ENCODE results near the gene MACROH2A1. TPM values are rescaled to one million over a fixed set of nuclear protein-coding genes. Genes with fewer than 3 reads are reported as not detected.

The MACROH2A1 gene
- total RNA-seq, 1 experiment from 2014 or later: 355 TPM

DNA sequence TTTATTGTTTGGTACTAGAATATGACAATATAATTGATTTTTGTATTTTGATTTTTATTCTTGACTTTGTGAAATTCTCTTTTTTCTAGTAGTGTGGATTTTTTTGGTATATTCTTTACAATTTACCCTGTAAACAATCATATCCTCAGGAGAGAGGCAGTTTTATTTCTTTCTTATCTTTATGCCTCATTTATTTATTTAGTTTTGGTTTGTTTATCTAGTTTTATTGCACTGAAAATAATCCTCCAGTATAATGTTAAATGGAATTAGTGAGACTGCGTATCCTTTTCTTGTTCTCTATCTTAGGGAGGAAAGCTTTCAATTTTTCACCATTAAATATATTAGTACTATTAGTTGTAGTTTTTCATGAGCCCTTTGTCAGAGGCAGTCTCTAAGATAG, 109.4 kb downstream of the MACROH2A1 start:
- no peak for DNase-seq (ENCODE audit: low read depth)

DNA sequence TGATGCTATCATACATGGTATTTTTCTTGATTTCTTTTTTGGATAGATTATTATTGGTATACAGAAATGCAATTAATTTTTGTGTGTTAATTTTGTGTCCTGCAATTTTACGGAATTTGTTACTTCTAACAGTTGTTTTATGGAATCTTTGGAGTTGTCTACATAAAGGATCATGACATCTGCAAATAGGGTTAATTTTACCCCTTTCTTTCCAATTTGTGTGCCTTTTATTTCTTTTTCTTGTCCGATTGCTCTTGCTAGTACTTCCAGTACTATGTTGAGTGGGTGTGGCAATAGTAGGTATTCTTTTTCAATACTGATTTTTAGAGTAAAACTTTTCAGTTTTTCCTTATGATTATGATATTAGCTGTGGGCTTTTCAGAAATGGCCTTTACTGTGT, 111.5 kb downstream of the MACROH2A1 start:
- no peak for DNase-seq (ENCODE audit: low read depth)

Small RNA genes lying within 50 kb of the gene (small RNA-seq; reads per million reads assigned to genes)
- not detected for gene DCANP1

Other genes starting within 250 kb of the MACROH2A1 start
- not detected in 2 replicates for gene DCANP1, start 48.1 kb upstream of the MACROH2A1 start, total RNA-seq (2014; rRNA removed; shearing (Covaris generic))
- gene TIFAB, start 53.1 kb upstream of the MACROH2A1 start, total RNA-seq (2014; rRNA removed; shearing (Covaris generic)): not detected in 2 replicates
- not detected in 2 replicates for gene NEUROG1, start 136.7 kb upstream of the MACROH2A1 start, total RNA-seq (2014; rRNA removed; shearing (Covaris generic))
- gene CXCL14, start 179.8 kb upstream of the MACROH2A1 start, total RNA-seq (2014; rRNA removed; shearing (Covaris generic)): not detected in 2 replicates

All from HT1080 (cell line).